Osteocyte (in vitro differentiated cells): Measurements from ENCODE around the gene PTPRN. TPM values are rescaled to one million over a fixed set of nuclear protein-coding genes. Genes with fewer than 3 reads are reported as not detected.

Experiments used
- DNase-seq: peaks from one replicate; pipeline ENCODE4 v3.0.0; 2021; ENCODE audit warnings: mixed read lengths; ENCODE audit not compliant: unreplicated experiment; ENCODE audit errors: extremely low spot score
- H3K27ac Mint-ChIP-seq: one replicate; pipeline ENCODE4 v1.8.0; 2021; ENCODE audit warnings: mild to moderate bottlenecking, mixed read lengths; ENCODE audit not compliant: unreplicated experiment
- H3K27me3 Mint-ChIP-seq: one replicate; pipeline ENCODE4 v1.8.0; 2021; ENCODE audit warnings: mixed read lengths; ENCODE audit not compliant: unreplicated experiment
- H3K36me3 Mint-ChIP-seq: one replicate; pipeline ENCODE4 v1.8.0; 2021; ENCODE audit warnings: mixed read lengths; ENCODE audit not compliant: unreplicated experiment
- H3K4me1 Mint-ChIP-seq: one replicate; pipeline ENCODE4 v1.8.0; 2021; ENCODE audit warnings: mixed read lengths; ENCODE audit not compliant: unreplicated experiment
- H3K4me3 Mint-ChIP-seq: one replicate; pipeline ENCODE4 v1.8.0; 2021; ENCODE audit warnings: mild to moderate bottlenecking, moderate library complexity, mixed read lengths; ENCODE audit not compliant: unreplicated experiment
- H3K9me3 Mint-ChIP-seq: one replicate; pipeline ENCODE4 v1.8.0; 2021; ENCODE audit warnings: mixed read lengths; ENCODE audit not compliant: unreplicated experiment
- total RNA-seq: library from RNA; stranded (reverse); gene quantifications from 2 replicates; pipeline ENCODE4 v1.2.1, GENCODE V29; 2021
- TF ChIP-seq, protein P1 (sequence below): fragments of 200-600 bp; sonication (generic); IDR thresholded peaks from 2 replicates; pipeline ENCODE4 v1.5.0; 2021; ENCODE audit warnings: antibody characterized with exemption, mild to moderate bottlenecking, moderate library complexity

PTPRN gene
- total RNA-seq, 1 donor from 2014 or later = 0.24 TPM

DNA sequence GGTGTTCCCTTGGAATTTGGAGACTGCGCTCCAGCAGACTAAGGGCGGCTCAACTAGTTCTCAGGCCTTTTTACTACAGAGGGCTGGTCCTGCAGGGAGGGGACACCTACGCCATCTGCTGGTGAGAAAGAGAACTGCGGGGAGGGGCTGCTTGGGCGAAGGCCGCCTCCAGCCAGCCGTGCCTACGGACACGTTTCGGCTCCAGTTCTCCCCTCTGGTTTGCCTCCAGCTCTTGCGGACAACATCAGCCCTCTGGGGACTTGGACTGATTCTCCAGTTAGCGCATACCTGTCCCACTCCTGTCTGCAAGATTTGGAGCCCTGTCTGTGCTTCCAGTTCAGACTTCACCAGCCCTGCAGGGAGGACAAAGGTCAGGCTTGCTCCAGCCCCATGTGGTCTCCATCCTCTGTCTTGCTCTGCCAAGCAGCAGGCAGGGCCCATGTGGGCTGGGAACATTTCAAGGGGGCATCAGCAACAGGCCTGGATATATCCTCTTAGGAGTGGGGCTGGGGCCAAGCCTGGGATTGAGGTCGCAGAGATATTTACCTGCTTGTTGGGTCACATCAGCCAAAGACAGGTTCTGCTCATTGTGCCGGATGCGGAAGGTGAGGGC is 10.3 kb downstream of the PTPRN start:
- Mint-ChIP-seq H3K27ac (no peak overlapping the region), H3K9me3 (no peaks in the 10 kb centered on the region), H3K4me1 (peaks cover 10% of the 10 kb centered on the region), H3K27me3 (peaks cover 43% of the 10 kb centered on the region), H3K36me3 (no peaks in the 10 kb centered on the region), H3K4me3 (no peak overlapping the region)
- DNase-seq = peak; percentile 96
- TF ChIP-seq, protein P1, sequence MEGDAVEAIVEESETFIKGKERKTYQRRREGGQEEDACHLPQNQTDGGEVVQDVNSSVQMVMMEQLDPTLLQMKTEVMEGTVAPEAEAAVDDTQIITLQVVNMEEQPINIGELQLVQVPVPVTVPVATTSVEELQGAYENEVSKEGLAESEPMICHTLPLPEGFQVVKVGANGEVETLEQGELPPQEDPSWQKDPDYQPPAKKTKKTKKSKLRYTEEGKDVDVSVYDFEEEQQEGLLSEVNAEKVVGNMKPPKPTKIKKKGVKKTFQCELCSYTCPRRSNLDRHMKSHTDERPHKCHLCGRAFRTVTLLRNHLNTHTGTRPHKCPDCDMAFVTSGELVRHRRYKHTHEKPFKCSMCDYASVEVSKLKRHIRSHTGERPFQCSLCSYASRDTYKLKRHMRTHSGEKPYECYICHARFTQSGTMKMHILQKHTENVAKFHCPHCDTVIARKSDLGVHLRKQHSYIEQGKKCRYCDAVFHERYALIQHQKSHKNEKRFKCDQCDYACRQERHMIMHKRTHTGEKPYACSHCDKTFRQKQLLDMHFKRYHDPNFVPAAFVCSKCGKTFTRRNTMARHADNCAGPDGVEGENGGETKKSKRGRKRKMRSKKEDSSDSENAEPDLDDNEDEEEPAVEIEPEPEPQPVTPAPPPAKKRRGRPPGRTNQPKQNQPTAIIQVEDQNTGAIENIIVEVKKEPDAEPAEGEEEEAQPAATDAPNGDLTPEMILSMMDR = peak; percentile 96

DNA sequence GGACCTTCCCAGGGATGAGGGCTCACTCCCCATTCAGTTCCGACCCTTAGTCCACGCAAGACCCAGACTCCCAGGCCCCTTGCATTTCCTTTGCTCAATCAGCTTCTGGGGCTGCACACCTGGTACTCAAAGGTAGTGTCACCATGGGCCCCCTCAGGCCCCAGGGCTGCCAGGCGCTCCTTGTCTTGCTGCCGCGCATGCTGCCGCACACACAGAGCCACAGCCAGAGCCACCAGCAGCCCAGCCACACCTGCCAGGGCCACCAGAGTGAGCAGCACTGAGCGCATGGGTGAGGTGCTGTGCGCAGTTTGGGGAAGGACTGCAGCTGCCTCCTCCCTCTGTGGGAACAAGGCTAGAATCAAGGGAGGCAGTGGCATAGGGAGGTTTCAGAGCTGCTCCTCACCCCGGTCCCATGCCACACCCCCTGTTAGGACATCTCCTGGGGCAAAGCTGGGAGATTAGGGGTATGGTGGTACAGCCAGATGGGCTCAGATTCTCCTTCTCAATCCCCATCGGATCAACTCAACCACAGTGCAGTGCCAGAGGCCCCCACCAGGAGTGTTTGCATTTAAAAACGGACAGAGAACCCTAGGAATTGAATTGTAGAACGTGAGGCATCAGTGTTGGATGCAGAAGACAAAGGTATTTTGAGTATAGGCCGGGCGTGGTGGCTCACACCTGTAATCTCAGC is 11.3 kb downstream of the PTPRN start:
- H3K4me1 Mint-ChIP-seq = peaks cover 11% of the 10 kb centered on the region

DNA sequence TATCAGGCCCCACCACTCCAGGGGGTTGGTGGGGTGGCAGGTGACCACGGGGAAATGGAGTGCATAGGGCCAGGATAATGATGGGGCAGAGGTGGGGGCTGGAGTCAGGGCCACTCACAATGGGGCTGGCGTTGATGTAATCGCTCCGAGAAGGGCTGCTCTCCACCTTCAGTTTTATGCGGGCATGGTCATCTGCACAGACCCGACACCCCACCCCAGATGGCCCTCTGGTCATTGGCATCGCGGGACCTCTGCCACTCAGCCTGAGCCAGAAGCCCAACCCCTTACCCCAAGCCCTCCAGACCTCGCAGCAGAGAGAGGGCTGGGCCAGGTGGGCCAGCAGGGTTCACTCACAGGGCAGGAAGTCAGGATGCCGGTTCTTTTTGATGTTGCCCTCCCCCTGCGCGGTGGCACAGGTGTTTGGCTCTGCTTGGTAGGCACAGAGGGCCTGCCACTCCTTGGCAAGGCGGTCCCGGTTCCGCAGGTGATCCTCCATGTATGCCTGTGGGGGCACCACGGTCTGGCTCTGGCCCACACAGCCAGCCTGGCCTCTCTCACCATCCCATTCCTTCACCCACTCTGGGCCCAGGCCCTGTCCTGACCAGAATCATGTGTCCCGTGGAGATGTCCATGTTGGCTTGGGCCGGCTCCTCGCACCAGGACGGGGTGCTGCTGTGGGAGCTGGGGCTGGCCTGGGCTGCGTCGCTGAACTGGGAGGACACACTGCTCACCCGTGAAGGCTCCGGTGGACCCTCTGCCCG is 12.4 kb downstream of the PTPRN start:
- TF ChIP-seq, protein P1 = no peak
- H3K27ac Mint-ChIP-seq = no peak overlapping the region
- H3K4me3 Mint-ChIP-seq = no peak overlapping the region
- H3K27me3 Mint-ChIP-seq = peaks cover 23% of the 10 kb centered on the region
- no peaks in the 10 kb centered on the region for H3K9me3 Mint-ChIP-seq
- no peaks in the 10 kb centered on the region for H3K36me3 Mint-ChIP-seq
- peaks cover 11% of the 10 kb centered on the region for H3K4me1 Mint-ChIP-seq
- DNase-seq = no peak

More for the DNA sequence above, 11.3 kb downstream of the PTPRN start:
- peak; percentile 48 for DNase-seq
- Mint-ChIP-seq H3K36me3 (no peaks in the 10 kb centered on the region), H3K4me3 (no peak overlapping the region), H3K27me3 (peaks cover 34% of the 10 kb centered on the region), H3K27ac (no peak overlapping the region), H3K9me3 (no peaks in the 10 kb centered on the region)
- TF ChIP-seq, protein P1 = no peak

DNA sequence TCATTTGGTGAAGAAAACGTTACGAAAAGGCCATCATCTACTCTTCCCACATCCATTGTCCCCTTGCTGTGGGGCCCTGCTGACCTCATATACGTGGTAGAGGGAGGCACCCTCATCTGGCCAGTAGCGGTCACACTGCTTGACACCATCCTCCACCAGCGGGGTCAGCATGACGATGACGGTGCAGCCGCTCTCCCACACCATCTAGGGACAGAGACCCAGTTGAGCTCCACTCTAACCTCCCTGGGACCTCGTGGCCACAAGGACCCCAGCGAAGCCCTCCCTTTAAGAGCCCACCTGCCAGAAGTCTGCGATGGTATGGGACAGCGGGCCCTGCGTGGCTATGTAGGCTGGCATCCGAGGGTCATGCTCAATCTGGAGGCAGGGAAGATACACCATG is 13.1 kb downstream of the PTPRN start:
- peaks cover 17% of the 10 kb centered on the region for H3K27me3 Mint-ChIP-seq
- H3K9me3 Mint-ChIP-seq = no peaks in the 10 kb centered on the region
- DNase-seq = no peak
- H3K36me3 Mint-ChIP-seq = no peaks in the 10 kb centered on the region
- TF ChIP-seq, protein P1 = no peak
- no peak overlapping the region for H3K4me3 Mint-ChIP-seq
- peaks cover 11% of the 10 kb centered on the region for H3K4me1 Mint-ChIP-seq
- H3K27ac Mint-ChIP-seq = no peak overlapping the region
